Activated naive CD8-positive, alpha-beta T cell treated with anti-CD3 and anti-CD28 coated beads, Interleukin-2, amount 50 U/mL, for 24 hours (primary cell): ENCODE results near the gene C10orf105.

Experiments used
- ATAC-seq: fragments of 150-1000 bp; cut with Tn5 transposase; one replicate; pipeline ENCODE4 v1.10.0; 2021
- DNase-seq: peaks from one replicate; pipeline ENCODE4 v3.0.0; 2021
- H3K27ac Mint-ChIP-seq: one replicate; pipeline ENCODE4 v1.8.0; 2021; ENCODE audit warnings: mild to moderate bottlenecking, mixed read lengths
- H3K27me3 Mint-ChIP-seq: one replicate; pipeline ENCODE4 v1.8.0; 2021; ENCODE audit warnings: mixed read lengths
- H3K36me3 Mint-ChIP-seq: one replicate; pipeline ENCODE4 v1.8.0; 2021; ENCODE audit warnings: low read depth, mixed read lengths
- H3K4me1 Mint-ChIP-seq: one replicate; pipeline ENCODE4 v1.8.0; 2021; ENCODE audit warnings: mixed read lengths
- H3K4me3 Mint-ChIP-seq: one replicate; pipeline ENCODE4 v1.8.0; 2021; ENCODE audit warnings: mild to moderate bottlenecking, moderate library complexity, mixed read lengths
- H3K9me3 Mint-ChIP-seq: one replicate; pipeline ENCODE4 v1.8.0; 2021; ENCODE audit warnings: mixed read lengths

Gene C10orf105, protein sequence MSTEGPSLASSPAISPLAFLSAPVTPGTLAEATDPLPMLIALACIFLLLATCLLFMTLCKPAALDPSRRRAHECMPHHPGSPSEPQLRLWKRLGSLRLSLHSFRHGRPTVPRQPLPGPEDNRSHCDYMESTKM

GRCh38 chr10:71719464-71720201, at the start of gene C10orf105:
TSS of gene C10orf105 (minus strand) at chr10:71719778. CDS start at chr10:71716337, 3,441 bp downstream.
- Mint-ChIP-seq H3K36me3 (no peaks in the 10 kb centered on the region), H3K27me3 (no peaks in the 10 kb centered on the region), H3K4me3 (no peak within 1 kb of the TSS), H3K9me3 (no peaks in the 10 kb centered on the region), H3K4me1 (peaks cover 39% of the 10 kb centered on the region), H3K27ac (no peak within 1 kb of the TSS)
- ATAC-seq (no peak), DNase-seq (no peak)

DNA sequence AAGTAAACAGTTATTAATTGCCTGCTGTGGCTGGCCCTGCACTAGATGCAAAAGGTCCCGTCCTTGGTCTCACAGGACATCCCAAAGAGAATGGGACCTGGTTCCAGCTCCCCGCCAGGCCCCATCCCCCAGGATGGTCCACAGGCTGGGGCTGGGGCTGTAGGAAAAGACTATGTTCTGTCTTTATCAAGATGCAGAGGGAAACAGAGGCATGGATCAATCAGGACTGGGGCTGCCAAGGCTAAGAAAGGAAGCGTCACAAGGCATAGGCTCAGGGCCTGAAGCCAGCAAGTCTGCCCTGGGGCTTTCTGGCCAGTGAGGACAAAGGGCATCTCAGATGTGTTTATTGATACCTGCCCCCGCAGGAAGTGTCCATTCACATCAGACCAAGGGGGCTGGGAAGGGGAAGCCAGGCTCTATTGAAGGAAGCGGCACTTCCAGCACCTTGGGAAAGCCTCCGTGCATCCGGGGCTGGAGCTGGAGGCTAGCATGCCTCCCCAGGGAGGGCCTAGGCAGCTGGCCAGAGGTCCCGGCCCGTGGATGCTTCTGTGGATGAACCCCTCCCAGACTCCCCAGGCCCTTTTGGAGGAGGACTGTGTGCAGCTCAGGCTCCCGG, 48.0 kb upstream of the C10orf105 start:
- Mint-ChIP-seq H3K4me3 (peak overlapping the region; percentile 87), H3K4me1 (peaks cover 90% of the 10 kb centered on the region), H3K9me3 (no peaks in the 10 kb centered on the region), H3K27me3 (no peaks in the 10 kb centered on the region), H3K36me3 (peaks cover 53% of the 10 kb centered on the region), H3K27ac (peak overlapping the region; percentile 95)
- ATAC-seq (no peak), DNase-seq (no peak)

- Mint-ChIP-seq H3K4me3 (peak overlapping the region; percentile 58), H3K27me3 (no peaks in the 10 kb centered on the region), H3K27ac (peak overlapping the region; percentile 95), H3K36me3 (peaks cover 49% of the 10 kb centered on the region), H3K4me1 (peaks cover 90% of the 10 kb centered on the region), H3K9me3 (no peaks in the 10 kb centered on the region)
- ATAC-seq (peak; percentile 11), DNase-seq (no peak)
These were observed 47.3 kb upstream of the C10orf105 start for GRCh38 chr10:71766717-71767419.

- Mint-ChIP-seq H3K9me3 (no peaks in the 10 kb centered on the region), H3K36me3 (peaks cover 49% of the 10 kb centered on the region), H3K4me3 (peak overlapping the region; percentile 58), H3K27me3 (no peaks in the 10 kb centered on the region), H3K27ac (peak overlapping the region; percentile 95), H3K4me1 (peaks cover 89% of the 10 kb centered on the region)
- ATAC-seq, result no peak
- DNase-seq, result no peak
These were observed 46.5 kb upstream of the C10orf105 start for GRCh38 chr10:71765906-71766716.

DNA sequence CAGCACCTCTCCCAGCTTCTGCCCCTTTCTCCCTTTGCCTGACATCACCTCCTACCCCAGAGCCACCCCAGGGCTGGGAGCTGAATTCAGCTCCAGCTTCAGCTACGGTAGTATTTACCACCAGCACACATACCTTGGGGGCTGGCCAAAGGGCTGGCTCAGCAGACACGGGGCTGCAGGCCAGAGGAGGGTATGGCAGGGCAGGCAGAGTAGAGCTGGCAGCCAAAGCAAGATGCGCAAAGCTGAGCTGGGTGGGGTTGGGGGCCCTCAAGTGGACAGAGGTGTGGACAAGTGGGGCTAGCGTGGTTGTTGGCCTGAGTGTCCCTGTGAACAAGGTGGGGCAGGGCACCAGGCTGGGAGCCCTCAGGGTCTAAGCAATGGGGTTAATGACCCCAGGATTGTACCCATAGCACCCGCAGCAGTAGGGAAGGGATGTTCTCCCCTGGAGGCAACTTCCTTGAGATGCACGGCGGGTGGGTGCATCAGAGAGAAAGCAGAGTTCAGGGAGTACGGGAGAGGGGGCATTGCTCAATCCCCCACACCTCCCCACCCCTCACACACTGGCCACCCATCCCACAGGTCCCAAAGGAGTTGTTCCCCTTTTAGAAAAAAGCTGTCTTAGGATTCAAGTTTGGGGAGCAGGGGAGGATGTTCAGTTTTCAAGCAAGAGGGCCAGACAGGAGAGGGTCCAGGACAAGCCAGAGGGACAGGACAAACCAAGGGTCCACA, 45.8 kb upstream of the C10orf105 start:
- DNase-seq (no peak), ATAC-seq (no peak)
- Mint-ChIP-seq H3K4me1 (peaks cover 89% of the 10 kb centered on the region), H3K27me3 (no peaks in the 10 kb centered on the region), H3K9me3 (no peaks in the 10 kb centered on the region), H3K36me3 (peaks cover 54% of the 10 kb centered on the region), H3K4me3 (no peak overlapping the region), H3K27ac (peak overlapping the region; percentile 95)

DNA sequence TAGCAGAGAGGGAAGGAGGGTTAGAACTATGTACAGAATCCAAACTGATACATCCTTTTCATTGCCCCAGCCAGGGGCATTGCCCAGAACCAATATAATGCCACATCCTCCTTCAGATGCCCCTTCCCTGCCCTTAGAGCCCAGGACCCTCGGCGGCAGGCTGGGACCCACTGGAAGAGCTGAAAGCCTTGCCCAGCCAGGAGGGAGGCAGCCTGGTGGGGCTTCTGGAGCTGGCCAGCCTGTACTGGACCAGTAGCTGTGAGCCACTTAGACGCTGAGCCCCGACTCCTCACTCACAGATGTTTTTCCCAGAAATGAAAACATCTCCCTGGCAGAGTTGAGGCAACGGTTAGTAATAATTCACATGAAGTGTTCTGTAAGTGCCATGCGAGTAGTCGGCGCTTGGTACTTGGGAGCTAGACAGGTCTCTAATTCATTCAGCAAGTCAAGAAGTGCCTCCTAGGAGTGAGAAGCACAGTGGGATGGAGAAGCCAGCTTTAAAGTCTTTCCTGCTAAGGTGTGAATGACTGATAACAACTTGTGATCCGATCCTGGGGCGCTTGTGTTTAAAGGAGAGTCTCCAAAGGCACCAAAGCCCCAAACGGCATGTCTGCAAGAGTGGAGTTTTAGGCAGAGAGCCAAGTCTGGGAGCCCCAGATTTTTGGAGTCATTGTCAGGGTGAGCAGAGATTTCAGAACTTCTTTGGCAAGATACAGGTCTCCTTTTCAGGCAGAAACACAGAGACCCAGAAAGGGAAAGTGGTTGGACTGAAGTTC, 44.0 kb upstream of the C10orf105 start:
- H3K36me3 Mint-ChIP-seq, result peaks cover 56% of the 10 kb centered on the region
- no peaks in the 10 kb centered on the region for H3K27me3 Mint-ChIP-seq
- peak overlapping the region; percentile 95 for H3K27ac Mint-ChIP-seq
- ATAC-seq, result no peak
- DNase-seq, result no peak
- no peaks in the 10 kb centered on the region for H3K9me3 Mint-ChIP-seq
- H3K4me1 Mint-ChIP-seq, result peaks cover 84% of the 10 kb centered on the region
- H3K4me3 Mint-ChIP-seq, result no peak overlapping the region

GRCh38 chr10:71762324-71762723, 42.7 kb upstream of the C10orf105 start:
- no peaks in the 10 kb centered on the region for H3K27me3 Mint-ChIP-seq
- peak overlapping the region; percentile 52 for H3K27ac Mint-ChIP-seq
- H3K4me3 Mint-ChIP-seq, result no peak overlapping the region
- H3K9me3 Mint-ChIP-seq, result no peaks in the 10 kb centered on the region
- DNase-seq, result no peak
- peaks cover 84% of the 10 kb centered on the region for H3K4me1 Mint-ChIP-seq
- ATAC-seq, result no peak
- peaks cover 55% of the 10 kb centered on the region for H3K36me3 Mint-ChIP-seq

GRCh38 chr10:71761541-71762113, 42.0 kb upstream of the C10orf105 start:
- no peak for DNase-seq
- no peak for ATAC-seq
- no peaks in the 10 kb centered on the region for H3K9me3 Mint-ChIP-seq
- peaks cover 84% of the 10 kb centered on the region for H3K4me1 Mint-ChIP-seq
- no peak overlapping the region for H3K4me3 Mint-ChIP-seq
- H3K27me3 Mint-ChIP-seq, result no peaks in the 10 kb centered on the region
- peaks cover 53% of the 10 kb centered on the region for H3K36me3 Mint-ChIP-seq
- H3K27ac Mint-ChIP-seq, result peak overlapping the region; percentile 82

DNA sequence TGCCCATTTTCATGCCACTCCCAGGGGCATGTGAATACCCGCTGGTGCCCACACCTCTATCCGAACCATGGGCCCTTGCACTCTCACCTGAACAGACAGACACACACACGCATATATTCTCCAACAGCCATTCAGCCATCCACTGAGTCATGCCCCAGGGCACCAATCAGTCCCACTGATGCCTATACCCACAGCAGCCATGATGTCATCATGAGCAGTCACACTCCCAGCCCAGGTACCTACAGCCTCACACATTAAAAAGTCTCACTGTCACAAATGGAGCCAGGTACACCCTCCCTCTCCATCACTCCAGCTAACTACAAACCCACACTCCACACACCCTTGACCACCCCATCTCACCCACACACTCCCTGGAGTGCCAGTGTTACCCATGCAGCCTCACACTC, 41.5 kb upstream of the C10orf105 start:
- peaks cover 55% of the 10 kb centered on the region for H3K36me3 Mint-ChIP-seq
- peak; percentile 90 for ATAC-seq
- peaks cover 85% of the 10 kb centered on the region for H3K4me1 Mint-ChIP-seq
- H3K27ac Mint-ChIP-seq, result peak overlapping the region; percentile 82
- no peaks in the 10 kb centered on the region for H3K27me3 Mint-ChIP-seq
- H3K4me3 Mint-ChIP-seq, result no peak overlapping the region
- DNase-seq, result no peak
- no peaks in the 10 kb centered on the region for H3K9me3 Mint-ChIP-seq

- H3K36me3 Mint-ChIP-seq, result peaks cover 59% of the 10 kb centered on the region
- H3K9me3 Mint-ChIP-seq, result no peaks in the 10 kb centered on the region
- peaks cover 89% of the 10 kb centered on the region for H3K4me1 Mint-ChIP-seq
- DNase-seq (no peak), ATAC-seq (no peak)
- no peaks in the 10 kb centered on the region for H3K27me3 Mint-ChIP-seq
- peak overlapping the region; percentile 60 for H3K4me3 Mint-ChIP-seq
- H3K27ac Mint-ChIP-seq, result peak overlapping the region; percentile 76
These were observed 37.9 kb upstream of the C10orf105 start for GRCh38 chr10:71757399-71757922.

- Mint-ChIP-seq H3K36me3 (peaks cover 57% of the 10 kb centered on the region), H3K9me3 (no peaks in the 10 kb centered on the region), H3K27me3 (no peaks in the 10 kb centered on the region), H3K27ac (peak overlapping the region; percentile 76), H3K4me3 (peak overlapping the region; percentile 60), H3K4me1 (peaks cover 90% of the 10 kb centered on the region)
- no peak for DNase-seq
- ATAC-seq, result peak; percentile 34
These were observed 37.0 kb upstream of the C10orf105 start for GRCh38 chr10:71756311-71757191.
